ENCODE data around the gene CAMKK2. TPM values are rescaled to one million over a fixed set of nuclear protein-coding genes. Genes with fewer than 3 reads are reported as not detected.

The CAMKK2 gene
- total RNA-seq, 1 experiment from 2014 or later, result 24.7 TPM

GRCh38 chr12:121188227-121188626 lies 108.3 kb downstream of the CAMKK2 start:
- Histone ChIP-seq H3K18ac (ENCODE audit: insufficient read length, low read depth, low read length) (no peak overlapping the region), H2BK5ac (ENCODE audit: insufficient read length, low read length) (no peak overlapping the region), H2AK5ac (ENCODE audit: insufficient read length, low read length) (no peak overlapping the region), H3K9ac (ENCODE audit: extremely low read depth, insufficient read length, low read length) (no peak overlapping the region), H3K4ac (ENCODE audit: low read depth, low read length) (no peak overlapping the region), H3K27ac (ENCODE audit: insufficient read length, low read depth, low read length) (no peak overlapping the region), H4K8ac (replicated peaks; ENCODE audit: insufficient read length, low read depth, low read length) (no peak overlapping the region), H4K5ac (ENCODE audit: insufficient read length, low read depth, low read length) (no peak overlapping the region), H2BK12ac (ENCODE audit: insufficient read length, low read depth, low read length) (no peak overlapping the region), H2BK20ac (ENCODE audit: low read depth, low read length, poor library complexity, severe bottlenecking) (no peak overlapping the region), H4K20me1 (ENCODE audit: control insufficient read depth, insufficient read depth, insufficient read length) (no peaks in the 10 kb centered on the region), H3K23me2 (ENCODE audit: insufficient read length, low read depth, low read length, poor library complexity, severe bottlenecking) (no peaks in the 10 kb centered on the region), H2BK15ac (ENCODE audit: low read depth, low read length) (no peak overlapping the region), H2BK120ac (ENCODE audit: low read depth, low read length, poor library complexity, severe bottlenecking) (no peak overlapping the region), H3K56ac (ENCODE audit: insufficient read length, low read depth, low read length) (no peak overlapping the region), H3K79me1 (ENCODE audit: insufficient read depth, low read depth, low read length, poor library complexity, severe bottlenecking) (no peaks in the 10 kb centered on the region), H3T11ph (ENCODE audit: low read length) (no peak overlapping the region), H3K23ac (ENCODE audit: insufficient read length, low read depth, low read length) (no peak overlapping the region), H4K91ac (ENCODE audit: insufficient read length, low read depth, low read length) (no peak overlapping the region), H2AFZ (ENCODE audit: low read length) (no peak overlapping the region), H3K79me2 (ENCODE audit: insufficient read depth, low read length) (no peaks in the 10 kb centered on the region), H3K4me1 (ENCODE audit: insufficient read depth, low read length) (no peaks in the 10 kb centered on the region), H3K9me3 (ENCODE audit: control insufficient read depth, low read depth, low read length) (no peaks in the 10 kb centered on the region), H3K27me3 (ENCODE audit: insufficient read depth, low read length) (no peaks in the 10 kb centered on the region), H3K4me2 (ENCODE audit: insufficient read depth, insufficient read length, low read length) (no peak overlapping the region), H3K14ac (ENCODE audit: insufficient read depth, low read length) (no peak overlapping the region)
- Mint-ChIP-seq H3K27me3 (ENCODE audit: low read depth) (no peaks in the 10 kb centered on the region; the same call in 1 of the 2 replicates), H3K4me1 (peaks cover 3 to 4% of the 10 kb centered on the region in 2 experiments; a peak in 2 of 4 replicates), H3K36me3 (ENCODE audit: insufficient read depth in 1 of 3, low read depth in 3 of 3) (no peaks in the 10 kb centered on the region), H3K4me3 (no peak overlapping the region), H3K9me3 (no peaks in the 10 kb centered on the region), H3K27ac (no peak overlapping the region)
- TF ChIP-seq CTCF (conservative IDR thresholded peaks at IDR 0.05), result no peak
- no peak for DNase-seq
- WGBS (ENCODE audit: extremely low coverage, insufficient read length, low lambda C conversion rate), result no CpG with 5 or more reads among the region's 2 CpGs

Other genes with a start within 250 kb of the CAMKK2 start
- gene P2RX7, start 163.8 kb downstream of the CAMKK2 start, total RNA-seq (2021), result 0.09 TPM in 1 of 2 replicates, not detected in the other
- 7.9 and 8.1 TPM in 2 replicates for gene P2RX4, start 86.6 kb downstream of the CAMKK2 start, total RNA-seq (2021)
- gene ANAPC5, start 55.7 kb upstream of the CAMKK2 start, total RNA-seq (2021), result 95.3 and 101 TPM in 2 replicates
- 65.3 and 66.4 TPM in 2 replicates for gene RNF34, start 103.4 kb upstream of the CAMKK2 start, total RNA-seq (2021)